Tibial nerve (tissue), 4 donors: ENCODE results near the gene PTPRCAP. TPM values are rescaled to one million over a fixed set of nuclear protein-coding genes. Genes with fewer than 3 reads are reported as not detected.

Experiments
- DNase-seq, 2 donors: peaks; one replicate each; pipeline ENCODE4 v3.0.0-alpha.2; 2019; ENCODE audit warnings: low spot score in 2 of 2
- H3K27ac ChIP-seq, 4 donors: fragments of 200-600 bp; sonication (generic) in 3 of 4; one replicate each; pipeline ENCODE4 v1.5.1; 2017 to 2019; ENCODE audit warnings: mild to moderate bottlenecking in 1 of 4
- H3K27me3 ChIP-seq, 2 donors: fragments of 200-600 bp; sonication (generic) in 1 of 2; one replicate each; pipeline versions ENCODE4 v1.5.1 to v1.6.0; 2017 to 2019
- H3K36me3 ChIP-seq, 3 donors: fragments of 200-600 bp; sonication (generic); one replicate each; pipeline ENCODE4 v1.5.1; 2018 to 2019
- H3K4me1 ChIP-seq, 4 donors: fragments of 200-600 bp; sonication (generic) in 3 of 4; one replicate each; pipeline ENCODE4 v1.5.1; 2017 to 2019
- H3K4me3 ChIP-seq, 4 donors: fragments of 200-600 bp; sonication (generic) in 3 of 4; one replicate each; pipeline ENCODE4 v1.5.1; 2017 to 2019; ENCODE audit warnings: mild to moderate bottlenecking in 1 of 4, moderate library complexity in 1 of 4
- H3K9me3 ChIP-seq, 4 donors: fragments of 200-600 bp; sonication (generic) in 3 of 4; one replicate each; pipeline ENCODE4 v1.5.1; 2017 to 2019
- CTCF ChIP-seq, 5 experiments: fragments of 200-600 bp in 3 of 5; fragments of 450-650 bp in 2 of 5; sonication (generic) in 3 of 5; IDR thresholded peaks; one replicate each; pipeline ENCODE4 v1.5.1; 2016 to 2019; ENCODE audit warnings: antibody characterized with exemption in 5 of 5, mild to moderate bottlenecking in 3 of 5, moderate library complexity in 2 of 5
- EP300 ChIP-seq, 2 donors: sonication (generic); formaldehyde crosslinking; IDR thresholded peaks; one replicate each; pipeline ENCODE4 v1.6.1; 2017; ENCODE audit warnings: antibody characterized with exemption in 2 of 2, mild to moderate bottlenecking in 1 of 2
- POLR2A ChIP-seq, 2 donors: fragments of 450-650 bp; IDR thresholded peaks; one replicate each; pipeline ENCODE4 v1.6.1; 2017; ENCODE audit warnings: antibody characterized with exemption in 2 of 2, mild to moderate bottlenecking in 2 of 2, moderate library complexity in 2 of 2
- WGBS, 2 donors: methylation state at CpG; one replicate each; pipeline ENCODE4 v1.1.5; 2018; 5-methylcytosine and 5-hydroxymethylcytosine counted together
- total RNA-seq, 4 donors: library from RNA; depleted of rRNA; stranded (reverse); fragments of >200 nt; gene quantifications; one replicate each; pipeline ENCODE4 v1.1.0, GENCODE V29; 2016

Gene PTPRCAP
- total RNA-seq, 4 donors from 2014 or later: 6.9 to 18.0 (median 12.8) TPM

GRCh38 chr11:67415501-67416304 lies 21.8 kb downstream of the PTPRCAP start, which contains the start of gene CARNS1:
TSS of gene CARNS1 (plus strand) at chr11:67415678. CDS start at chr11:67416200, 522 bp downstream.
- Histone ChIP-seq H3K4me1 (peaks cover 0 to 80% (median 42%) of the 10 kb centered on the region in 4 donors), H3K27ac (peak within 1 kb of the TSS; percentile 56 to 93 (median 82)), H3K9me3 (no peaks in the 10 kb centered on the region), H3K27me3 (peaks cover 0 to 29% of the 10 kb centered on the region in 2 donors), H3K36me3 (no peaks in the 10 kb centered on the region), H3K4me3 (peak within 1 kb of the TSS; percentile 1 to 49 (median 30))
- DNase-seq: no peak
- no peak for TF ChIP-seq EP300 (IDR thresholded peaks at IDR 0.05)
- TF ChIP-seq CTCF (IDR thresholded peaks at IDR 0.05): no peak
- no peak for TF ChIP-seq POLR2A (IDR thresholded peaks at IDR 0.05)
- 9 to 14% methylated on average over 14 to 45 of the region's 67 CpGs for WGBS, 2 donors

GRCh38 chr11:67413266-67413849 lies 24.1 kb downstream of the PTPRCAP start:
- 40 to 52% methylated on average over 2 of the region's 2 CpGs for WGBS, 2 donors
- TF ChIP-seq EP300 (IDR thresholded peaks at IDR 0.05) (no peak), CTCF (IDR thresholded peaks at IDR 0.05) (no peak), POLR2A (IDR thresholded peaks at IDR 0.05) (no peak)
- H3K4me3 ChIP-seq: no peak overlapping the region
- peaks cover 0 to 48% of the 10 kb centered on the region in 2 donors for H3K27me3 ChIP-seq
- DNase-seq: no peak
- H3K9me3 ChIP-seq: no peaks in the 10 kb centered on the region
- no peaks in the 10 kb centered on the region for H3K36me3 ChIP-seq
- H3K27ac ChIP-seq: peak overlapping the region in 1 of 4 donors; percentile 14
- H3K4me1 ChIP-seq: peaks cover 0 to 79% (median 49%) of the 10 kb centered on the region in 4 donors

- H3K27me3 ChIP-seq: peaks cover 0 to 48% of the 10 kb centered on the region in 2 donors
- WGBS, 2 donors: 41 to 50% methylated on average over 4 to 8 of the region's 9 CpGs
- no peak for TF ChIP-seq CTCF (IDR thresholded peaks at IDR 0.05)
- no peak for TF ChIP-seq POLR2A (IDR thresholded peaks at IDR 0.05)
- no peak for TF ChIP-seq EP300 (IDR thresholded peaks at IDR 0.05)
These were observed 24.8 kb downstream of the PTPRCAP start for GRCh38 chr11:67412495-67413179.

GRCh38 chr11:67411785-67412152 lies 25.7 kb downstream of the PTPRCAP start:
- no peak for TF ChIP-seq CTCF (IDR thresholded peaks at IDR 0.05)
- no peak for TF ChIP-seq POLR2A (IDR thresholded peaks at IDR 0.05)
- TF ChIP-seq EP300 (IDR thresholded peaks at IDR 0.05): no peak
- DNase-seq: no peak
- Histone ChIP-seq H3K27me3 (peaks cover 0 to 52% of the 10 kb centered on the region in 2 donors), H3K4me3 (no peak overlapping the region), H3K27ac (peak overlapping the region in 2 of 4 donors; percentile 64 to 77), H3K4me1 (peaks cover 0 to 66% (median 46%) of the 10 kb centered on the region in 4 donors), H3K36me3 (no peaks in the 10 kb centered on the region), H3K9me3 (no peaks in the 10 kb centered on the region)
- 66 to 81% methylated on average over 7 of the region's 7 CpGs for WGBS, 2 donors

More at GRCh38 chr11:67412495-67413179, 24.8 kb downstream of the PTPRCAP start:
- Histone ChIP-seq H3K4me1 (peaks cover 0 to 75% (median 49%) of the 10 kb centered on the region in 4 donors), H3K36me3 (no peaks in the 10 kb centered on the region), H3K9me3 (no peaks in the 10 kb centered on the region), H3K27ac (peak overlapping the region in 1 of 4 donors; percentile 14), H3K4me3 (no peak overlapping the region)
- no peak for DNase-seq
